CD4-positive, alpha-beta T cell treated with Interleukin-10 for 1 hour (primary cell): ENCODE measurements around the gene DHRSX.
"Not testable (repeated sequence)": the region's sequence is repeated elsewhere in the genome, so short reads cannot be mapped to it uniquely, and the experiment has no call there.

Source experiments
- DNase-seq: peaks from one replicate; pipeline ENCODE4 v3.0.0-alpha.2; 2020

DHRSX gene

GRCh38 chrX:2517055-2517454, 16.3 kb upstream of the DHRSX start:
- DNase-seq = no peak

GRCh38 chrX:2516623-2517022, 15.8 kb upstream of the DHRSX start:
- no peak for DNase-seq

- DNase-seq = no peak
These were observed 13.4 kb upstream of the DHRSX start for GRCh38 chrX:2514131-2514530.

- DNase-seq = no peak
These were observed 12.4 kb upstream of the DHRSX start for GRCh38 chrX:2513121-2513664.

- DNase-seq = no peak
These were observed 11.7 kb upstream of the DHRSX start for GRCh38 chrX:2512501-2512900.

GRCh38 chrX:2511326-2511725, 10.6 kb upstream of the DHRSX start:
- DNase-seq = no peak

- no peak for DNase-seq
These were observed 8.0 kb upstream of the DHRSX start for GRCh38 chrX:2508648-2509335.

GRCh38 chrX:2507904-2508627, 7.3 kb upstream of the DHRSX start:
- DNase-seq = no peak

GRCh38 chrX:2507196-2507595, 6.4 kb upstream of the DHRSX start:
- no peak for DNase-seq

GRCh38 chrX:2505341-2505740, 4.6 kb upstream of the DHRSX start:
- DNase-seq = not testable (repeated sequence)

- DNase-seq = no peak
These were observed 4.0 kb upstream of the DHRSX start for GRCh38 chrX:2504706-2505332.

- DNase-seq = no peak
These were observed 3.1 kb upstream of the DHRSX start for GRCh38 chrX:2503591-2504500.

- DNase-seq = no peak
These were observed 2.1 kb upstream of the DHRSX start for GRCh38 chrX:2502668-2503519.

- DNase-seq = no peak
These were observed 1.4 kb upstream of the DHRSX start for GRCh38 chrX:2502120-2502667.

- no peak for DNase-seq
These were observed 855 bp upstream of the DHRSX start for GRCh38 chrX:2501559-2502102.

- no peak for DNase-seq
These were observed 529 bp downstream of the DHRSX start for GRCh38 chrX:2500091-2500802.

GRCh38 chrX:2499507-2499906, 1.3 kb downstream of the DHRSX start:
- DNase-seq = no peak

- no peak for DNase-seq
These were observed 1.9 kb downstream of the DHRSX start for GRCh38 chrX:2498781-2499302.

- DNase-seq = no peak
These were observed 2.6 kb downstream of the DHRSX start for GRCh38 chrX:2497961-2498780.
